ENCODE measurements around the gene FBLN7. TPM values are rescaled to one million over a fixed set of nuclear protein-coding genes. Genes with fewer than 3 reads are reported as not detected.

FBLN7 gene
- total and polyA plus RNA-seq, 2 experiments from 2014 or later = 0.11 to 1.6 TPM

DNA sequence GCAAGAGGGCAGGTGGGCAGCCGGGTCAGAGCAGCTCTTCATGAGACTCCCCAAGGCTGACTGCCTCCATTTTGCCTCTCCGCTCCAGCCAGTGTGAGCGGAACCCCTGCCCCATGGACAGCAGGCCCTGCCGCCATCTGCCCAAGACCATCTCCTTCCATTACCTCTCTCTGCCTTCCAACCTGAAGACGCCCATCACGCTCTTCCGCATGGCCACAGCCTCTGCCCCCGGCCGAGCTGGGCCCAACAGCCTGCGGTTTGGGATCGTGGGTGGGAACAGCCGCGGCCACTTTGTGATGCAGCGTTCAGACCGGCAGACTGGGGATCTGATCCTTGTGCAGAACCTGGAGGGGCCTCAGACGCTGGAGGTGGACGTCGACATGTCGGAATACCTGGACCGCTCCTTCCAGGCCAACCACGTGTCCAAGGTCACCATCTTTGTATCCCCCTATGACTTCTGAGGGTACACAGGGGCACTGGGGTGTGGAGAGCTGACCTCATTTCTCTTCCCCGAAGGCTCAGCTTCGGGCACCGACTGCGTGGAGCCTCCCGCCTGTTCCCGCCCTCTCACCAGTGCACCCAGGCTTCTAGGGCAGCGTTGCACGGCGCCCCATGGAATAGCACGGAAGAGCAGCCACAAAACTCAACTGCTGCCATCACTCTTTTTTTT lies 49.0 kb downstream of the FBLN7 start:
- Histone ChIP-seq H3K79me2 (ENCODE audit: insufficient read depth) (no peaks in the 10 kb centered on the region), H3K27ac (no peak overlapping the region), H3K9me2 (ENCODE audit: insufficient read depth) (no peaks in the 10 kb centered on the region), H4K20me1 (ENCODE audit: insufficient read depth) (no peaks in the 10 kb centered on the region), H3K4me1 (ENCODE audit: insufficient read depth) (no peaks in the 10 kb centered on the region), H3K27me3 (replicated peaks; ENCODE audit: insufficient read depth) (no peaks in the 10 kb centered on the region), H3K9ac (no peak overlapping the region), H3K4me3 (no peak overlapping the region), H3K4me2 (ENCODE audit: unreplicated experiment) (no peak overlapping the region), H2AFZ (no peak overlapping the region), H3K9me3 (ENCODE audit: low read depth) (no peaks in the 10 kb centered on the region), H3F3A (ENCODE audit: insufficient read depth) (no peaks in the 10 kb centered on the region), H3K36me3 (ENCODE audit: low read depth) (no peaks in the 10 kb centered on the region)
- TF ChIP-seq EZH2phosphoT487 (IDR thresholded peaks at IDR 0.05; ENCODE audit: insufficient read depth, low read depth) (no peak), EZH2 (IDR thresholded peaks at IDR 0.05; ENCODE audit: insufficient read depth, poor library complexity, severe bottlenecking) (no peak)
- no peak for DNase-seq
- 93 to 94% methylated on average over 30 to 31 of the region's 31 CpGs for WGBS, 2 experiments (ENCODE audit: low coverage in 1 of 2, low lambda C conversion rate in 2 of 2, missing lambda C conversion rate in 2 of 2)
- in situ Hi-C loops (cut with MboI) = no loop called here

DNA sequence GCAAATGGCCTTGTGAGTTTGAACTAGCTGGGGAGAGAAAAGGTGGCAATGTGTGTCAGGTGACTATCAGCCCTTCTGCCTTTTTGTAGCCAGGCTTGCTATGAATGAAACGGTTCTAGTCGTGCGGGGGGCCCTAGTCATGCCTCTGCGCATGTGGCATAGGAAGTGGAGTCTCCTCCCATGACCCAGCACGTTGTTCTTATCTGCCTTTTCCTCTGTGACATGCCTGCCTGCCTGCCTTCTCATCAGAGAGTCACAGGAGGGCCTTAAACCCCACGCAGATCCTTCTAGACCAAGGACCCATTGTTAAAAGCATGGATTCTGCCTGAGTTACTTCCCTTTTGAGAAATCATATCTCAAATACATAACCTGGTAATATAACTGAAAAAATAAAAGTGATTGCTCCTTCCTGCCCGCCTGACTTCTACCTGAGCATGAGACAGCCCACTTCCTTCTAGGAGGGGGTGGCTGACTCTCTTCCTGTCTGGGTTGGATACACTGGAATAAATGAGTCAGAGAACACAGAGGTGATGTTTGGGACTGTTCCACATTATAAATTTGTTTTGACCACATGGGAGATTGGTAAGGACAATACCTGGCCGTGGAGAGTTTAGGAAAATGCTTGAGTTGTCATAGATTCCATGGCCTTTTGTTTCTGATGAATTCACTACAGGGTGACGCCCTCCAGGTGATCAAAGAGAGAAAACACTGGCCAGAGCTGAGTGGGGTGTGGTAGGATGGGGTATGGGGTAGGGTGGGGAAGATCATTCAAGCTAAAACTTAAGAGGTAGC lies 49.8 kb downstream of the FBLN7 start:
- DNase-seq = no peak
- Histone ChIP-seq H3K9ac (no peak overlapping the region), H2AFZ (no peak overlapping the region), H3K27me3 (replicated peaks; ENCODE audit: insufficient read depth) (no peaks in the 10 kb centered on the region), H3K9me3 (ENCODE audit: low read depth) (no peaks in the 10 kb centered on the region), H4K20me1 (ENCODE audit: insufficient read depth) (no peaks in the 10 kb centered on the region), H3K36me3 (ENCODE audit: low read depth) (no peaks in the 10 kb centered on the region), H3K79me2 (ENCODE audit: insufficient read depth) (no peaks in the 10 kb centered on the region), H3K9me2 (ENCODE audit: insufficient read depth) (no peaks in the 10 kb centered on the region), H3K4me1 (ENCODE audit: insufficient read depth) (no peaks in the 10 kb centered on the region), H3F3A (ENCODE audit: insufficient read depth) (no peaks in the 10 kb centered on the region), H3K4me2 (ENCODE audit: unreplicated experiment) (no peak overlapping the region), H3K4me3 (no peak overlapping the region), H3K27ac (no peak overlapping the region)
- in situ Hi-C loops (cut with MboI) = no loop called here
- WGBS, 2 experiments (ENCODE audit: low coverage in 1 of 2, low lambda C conversion rate in 2 of 2, missing lambda C conversion rate in 2 of 2) = 71 to 80% methylated on average over 9 of the region's 9 CpGs
- TF ChIP-seq EZH2 (IDR thresholded peaks at IDR 0.05; ENCODE audit: insufficient read depth, poor library complexity, severe bottlenecking) = no peak

GRCh38 chr2:112189001-112189556 lies 50.9 kb downstream of the FBLN7 start:
- in situ Hi-C loops (cut with MboI) = no loop called here
- Histone ChIP-seq H3K9me2 (ENCODE audit: insufficient read depth) (no peaks in the 10 kb centered on the region), H3K27me3 (replicated peaks; ENCODE audit: insufficient read depth) (no peaks in the 10 kb centered on the region), H3K4me3 (no peak overlapping the region), H3K9me3 (ENCODE audit: low read depth) (no peaks in the 10 kb centered on the region), H4K20me1 (ENCODE audit: insufficient read depth) (no peaks in the 10 kb centered on the region), H3K9ac (no peak overlapping the region), H3K79me2 (ENCODE audit: insufficient read depth) (no peaks in the 10 kb centered on the region), H3K4me1 (ENCODE audit: insufficient read depth) (no peaks in the 10 kb centered on the region), H3K4me2 (ENCODE audit: unreplicated experiment) (no peak overlapping the region), H2AFZ (no peak overlapping the region), H3K27ac (no peak overlapping the region), H3K36me3 (ENCODE audit: low read depth) (no peaks in the 10 kb centered on the region), H3F3A (ENCODE audit: insufficient read depth) (no peaks in the 10 kb centered on the region)
- DNase-seq = no peak
- TF ChIP-seq EZH2 (IDR thresholded peaks at IDR 0.05; ENCODE audit: insufficient read depth, poor library complexity, severe bottlenecking) = no peak
- TF ChIP-seq EZH2phosphoT487 (IDR thresholded peaks at IDR 0.05; ENCODE audit: insufficient read depth, low read depth) = no peak
- WGBS, 2 experiments (ENCODE audit: low coverage in 1 of 2, low lambda C conversion rate in 2 of 2, missing lambda C conversion rate in 2 of 2) = 95 to 98% methylated on average over 3 of the region's 3 CpGs

DNA sequence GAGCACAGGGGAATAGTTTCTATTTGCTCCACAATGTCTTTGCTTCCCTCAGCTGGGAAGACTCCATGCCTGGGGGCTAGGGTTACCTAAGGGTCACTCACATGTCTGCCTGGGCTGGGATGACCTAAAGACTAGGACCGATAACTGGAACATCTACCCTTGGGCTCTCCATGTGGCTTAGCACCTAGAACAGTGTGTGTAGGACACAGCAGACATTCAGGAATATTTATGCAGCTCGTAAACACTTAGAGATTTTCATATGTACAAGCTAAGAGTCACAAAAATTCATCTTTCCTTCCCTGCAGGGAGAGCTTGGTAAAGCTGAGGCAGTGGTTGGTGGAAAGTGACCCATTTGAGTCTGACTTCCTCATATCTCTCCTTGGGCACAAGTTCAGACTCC lies 55.8 kb downstream of the FBLN7 start:
- Histone ChIP-seq H3K9ac (no peak overlapping the region), H2AFZ (no peak overlapping the region), H3K27ac (no peak overlapping the region), H3K4me2 (ENCODE audit: unreplicated experiment) (no peak overlapping the region), H3K4me1 (ENCODE audit: insufficient read depth) (no peaks in the 10 kb centered on the region), H3K9me2 (ENCODE audit: insufficient read depth) (no peaks in the 10 kb centered on the region), H3K79me2 (ENCODE audit: insufficient read depth) (no peaks in the 10 kb centered on the region), H3K4me3 (no peak overlapping the region), H3F3A (ENCODE audit: insufficient read depth) (no peaks in the 10 kb centered on the region; the same call in 1 of the 2 replicates), H3K27me3 (replicated peaks; ENCODE audit: insufficient read depth) (no peaks in the 10 kb centered on the region), H4K20me1 (ENCODE audit: insufficient read depth) (no peaks in the 10 kb centered on the region), H3K9me3 (ENCODE audit: low read depth) (no peaks in the 10 kb centered on the region), H3K36me3 (ENCODE audit: low read depth) (no peaks in the 10 kb centered on the region)
- 71 to 74% methylated on average over 2 of the region's 2 CpGs for WGBS, 2 experiments (ENCODE audit: low coverage in 1 of 2, low lambda C conversion rate in 2 of 2, missing lambda C conversion rate in 2 of 2)
- TF ChIP-seq EZH2 (IDR thresholded peaks at IDR 0.05; ENCODE audit: insufficient read depth, poor library complexity, severe bottlenecking) (no peak), EZH2phosphoT487 (IDR thresholded peaks at IDR 0.05; ENCODE audit: insufficient read depth, low read depth) (no peak)
- DNase-seq = no peak
- in situ Hi-C loops (cut with MboI) = no loop called here
